NB4 (cell line): ENCODE measurements around the gene SAC3D1.
A peak's percentile ranks its signal among the peaks of the same experiment; 100 is the strongest.

ENCODE experiments used
- DNase-seq: peaks from one replicate; pipeline ENCODE4 v3.0.0; 2010; ENCODE audit warnings: low read depth
- H3K4me3 ChIP-seq: one replicate; pipeline ENCODE4 v1.5.1; 2011; ENCODE audit warnings: mild to moderate bottlenecking, low read depth, low read length, moderate library complexity
- MYC ChIP-seq: IDR thresholded peaks from 2 replicates; pipeline ENCODE4 v1.6.1; 2011; ENCODE audit warnings: low read depth, low read length
- POLR2A ChIP-seq: IDR thresholded peaks from 2 replicates; pipeline ENCODE4 v1.6.1; 2011; ENCODE audit warnings: mild to moderate bottlenecking; ENCODE audit not compliant: insufficient read length; ENCODE audit errors: extremely low read depth
- TF ChIP-seq, protein P1 (sequence below): IDR thresholded peaks from 2 replicates; pipeline ENCODE4 v1.6.1; 2011; ENCODE audit warnings: low read depth, low read length
- TF ChIP-seq, protein P2 (sequence below): IDR thresholded peaks from one replicate; pipeline ENCODE4 v1.5.1; 2012; ENCODE audit warnings: low read depth, low read length

SAC3D1 gene

DNA sequence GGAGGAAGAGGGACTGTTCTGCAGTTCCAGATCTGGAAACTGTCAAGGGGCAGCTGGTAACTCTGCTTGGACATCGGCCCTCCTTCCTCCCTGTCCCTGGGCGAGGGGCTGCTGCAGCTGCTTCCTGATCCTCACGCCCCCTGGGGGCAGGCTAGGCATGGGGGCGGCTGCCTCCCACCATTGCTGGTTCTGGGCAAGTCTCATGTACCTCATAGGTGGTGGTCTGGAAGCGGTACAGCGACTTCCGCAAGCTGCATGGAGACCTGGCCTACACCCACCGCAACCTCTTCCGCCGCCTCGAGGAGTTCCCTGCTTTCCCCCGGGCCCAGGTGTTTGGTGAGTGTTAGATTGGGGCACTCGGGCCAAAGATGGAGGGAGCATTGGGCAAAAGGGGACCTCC, 8.8 kb upstream of the SAC3D1 start:
- H3K4me3 ChIP-seq, result no peak overlapping the region
- TF ChIP-seq, protein P1, sequence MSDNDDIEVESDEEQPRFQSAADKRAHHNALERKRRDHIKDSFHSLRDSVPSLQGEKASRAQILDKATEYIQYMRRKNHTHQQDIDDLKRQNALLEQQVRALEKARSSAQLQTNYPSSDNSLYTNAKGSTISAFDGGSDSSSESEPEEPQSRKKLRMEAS, result no peak
- TF ChIP-seq, protein P2, sequence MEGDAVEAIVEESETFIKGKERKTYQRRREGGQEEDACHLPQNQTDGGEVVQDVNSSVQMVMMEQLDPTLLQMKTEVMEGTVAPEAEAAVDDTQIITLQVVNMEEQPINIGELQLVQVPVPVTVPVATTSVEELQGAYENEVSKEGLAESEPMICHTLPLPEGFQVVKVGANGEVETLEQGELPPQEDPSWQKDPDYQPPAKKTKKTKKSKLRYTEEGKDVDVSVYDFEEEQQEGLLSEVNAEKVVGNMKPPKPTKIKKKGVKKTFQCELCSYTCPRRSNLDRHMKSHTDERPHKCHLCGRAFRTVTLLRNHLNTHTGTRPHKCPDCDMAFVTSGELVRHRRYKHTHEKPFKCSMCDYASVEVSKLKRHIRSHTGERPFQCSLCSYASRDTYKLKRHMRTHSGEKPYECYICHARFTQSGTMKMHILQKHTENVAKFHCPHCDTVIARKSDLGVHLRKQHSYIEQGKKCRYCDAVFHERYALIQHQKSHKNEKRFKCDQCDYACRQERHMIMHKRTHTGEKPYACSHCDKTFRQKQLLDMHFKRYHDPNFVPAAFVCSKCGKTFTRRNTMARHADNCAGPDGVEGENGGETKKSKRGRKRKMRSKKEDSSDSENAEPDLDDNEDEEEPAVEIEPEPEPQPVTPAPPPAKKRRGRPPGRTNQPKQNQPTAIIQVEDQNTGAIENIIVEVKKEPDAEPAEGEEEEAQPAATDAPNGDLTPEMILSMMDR, result peak; percentile 1
- TF ChIP-seq POLR2A, result no peak
- DNase-seq, result no peak

DNA sequence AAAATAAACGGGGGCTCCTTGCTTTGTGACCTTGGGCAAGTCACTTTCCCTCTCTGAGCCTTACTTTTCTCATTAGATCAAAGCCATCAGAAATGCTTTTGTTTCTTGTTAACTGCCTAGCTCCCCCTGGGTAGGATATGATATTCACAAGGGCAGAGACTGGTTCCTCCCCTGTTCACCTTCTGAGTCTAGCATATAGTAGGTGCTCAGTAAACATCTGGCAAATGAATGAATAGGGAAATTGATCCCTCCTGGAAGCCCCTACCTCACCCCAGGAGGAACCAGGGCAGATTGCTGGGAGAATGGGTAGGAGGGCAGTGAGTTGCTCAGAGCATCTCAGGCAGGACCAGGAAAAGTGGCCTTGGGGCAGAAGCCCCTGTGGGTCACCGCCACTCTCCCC, 6.6 kb upstream of the SAC3D1 start:
- TF ChIP-seq MYC, result no peak
- TF ChIP-seq, protein P1, result no peak
- TF ChIP-seq, protein P2, result no peak
- no peak overlapping the region for H3K4me3 ChIP-seq
- no peak for DNase-seq

DNA sequence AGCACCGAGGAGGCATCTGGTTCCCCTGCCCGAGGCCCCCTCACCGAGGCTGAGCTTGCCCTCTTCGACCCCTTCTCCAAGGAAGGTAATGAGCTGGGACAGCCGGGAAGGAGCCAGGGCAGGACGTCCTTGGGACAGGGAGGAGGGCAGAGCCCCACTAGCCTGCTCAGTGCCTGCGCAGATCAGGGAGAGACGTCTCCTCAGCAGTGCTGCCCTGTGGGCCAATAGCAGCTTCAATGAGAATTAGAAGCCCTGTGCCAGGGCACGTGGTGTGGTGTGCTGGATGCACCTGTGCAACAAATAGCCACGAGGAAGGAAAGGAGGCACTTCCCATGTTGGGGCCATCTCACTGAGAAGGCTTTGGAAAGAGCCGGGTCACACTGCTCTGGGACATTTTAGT, 5.4 kb upstream of the SAC3D1 start:
- TF ChIP-seq POLR2A (no peak), MYC (no peak)
- TF ChIP-seq, protein P2, result no peak
- TF ChIP-seq, protein P1, result no peak
- DNase-seq, result no peak
- no peak overlapping the region for H3K4me3 ChIP-seq

DNA sequence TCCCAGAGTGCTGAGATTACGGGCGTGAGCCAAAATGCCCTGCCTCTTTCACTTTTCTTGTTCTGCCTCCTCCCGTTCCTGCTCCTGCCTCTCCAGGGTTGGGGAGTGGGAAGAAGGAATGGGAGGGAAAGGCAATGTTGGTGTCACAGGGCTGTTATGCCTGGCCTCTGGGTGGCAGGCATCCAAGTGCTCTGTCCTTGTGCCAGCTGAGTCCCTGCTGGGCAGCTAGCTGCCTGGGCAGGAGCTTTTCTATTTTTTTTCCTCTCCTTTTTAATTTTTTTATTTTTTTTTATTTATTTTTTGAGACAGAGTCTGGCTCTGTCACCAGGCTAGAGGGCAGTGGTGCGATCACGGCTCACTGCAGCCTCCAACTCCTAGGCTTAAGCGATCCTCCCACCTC, 4.1 kb upstream of the SAC3D1 start:
- TF ChIP-seq, protein P1, result no peak
- TF ChIP-seq MYC (no peak), POLR2A (no peak)
- TF ChIP-seq, protein P2, result no peak
- H3K4me3 ChIP-seq, result no peak overlapping the region
- DNase-seq, result no peak

DNA sequence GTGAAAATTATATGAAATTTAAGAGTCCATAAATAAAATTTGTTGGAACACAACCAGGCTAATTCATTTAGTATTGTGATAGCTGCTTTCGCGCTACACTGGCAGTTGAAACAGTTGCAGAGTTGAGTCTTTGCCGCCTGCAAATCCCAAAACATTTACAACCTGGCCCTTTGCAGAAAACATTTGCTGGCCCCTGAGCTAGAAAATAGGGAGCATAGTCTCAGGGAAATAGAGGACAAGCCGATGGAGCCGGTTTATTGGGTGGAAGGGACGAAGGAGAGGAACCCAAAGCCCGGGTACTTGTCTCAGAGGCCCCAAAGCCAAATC, 527 bp upstream of the SAC3D1 start:
- DNase-seq, result no peak
- TF ChIP-seq, protein P2, result no peak
- TF ChIP-seq POLR2A, result peak; percentile 51

DNA sequence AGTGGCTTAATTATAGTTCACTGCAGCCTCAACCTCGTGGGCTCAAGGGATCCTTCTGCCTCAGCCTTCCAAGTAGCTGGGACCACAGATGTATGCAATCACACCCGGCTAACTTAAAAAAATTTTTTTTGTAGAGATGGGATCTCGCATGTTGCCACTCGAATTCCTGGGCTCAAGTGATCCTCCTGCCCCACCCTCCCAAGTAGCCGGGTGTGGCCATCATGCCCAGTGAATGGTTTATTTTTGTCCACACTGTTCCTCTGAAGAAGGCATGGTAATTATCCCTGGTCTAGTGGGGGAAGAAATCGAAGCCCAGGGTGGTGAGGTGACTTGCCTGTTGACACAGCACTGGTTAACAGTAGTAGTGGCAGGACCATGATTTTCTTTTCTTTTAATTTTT, 1.9 kb downstream of the SAC3D1 start:
- peak overlapping the region; percentile 81 for H3K4me3 ChIP-seq
- DNase-seq, result no peak
- TF ChIP-seq POLR2A (no peak), MYC (no peak)
- TF ChIP-seq, protein P1, result no peak
- TF ChIP-seq, protein P2, result no peak

More for the DNA sequence above, 527 bp upstream of the SAC3D1 start:
- H3K4me3 ChIP-seq, result peak overlapping the region; percentile 81
